K562 (cell line): ENCODE data around the gene ENO3. TPM values are rescaled to one million over a fixed set of nuclear protein-coding genes. Genes with fewer than 3 reads are reported as not detected.
A peak's percentile ranks its signal among the peaks of the same experiment; 100 is the strongest.

Experiments used
- ARHGAP35 ChIP-seq: fragments of 450-650 bp; IDR thresholded peaks from 2 replicates; pipeline ENCODE4 v1.6.1; 2018; ENCODE audit not compliant: partially characterized antibody
- CC2D1A ChIP-seq: fragments of 450-650 bp; IDR thresholded peaks from 2 replicates; pipeline ENCODE4 v1.6.1; 2017; ENCODE audit warnings: mild to moderate bottlenecking
- CHD1 ChIP-seq: fragments of 200-600 bp; sonication (generic); IDR thresholded peaks from one replicate; pipeline ENCODE4 v1.6.1; 2012; ENCODE audit warnings: mild to moderate bottlenecking, moderate library complexity, low read length, inconsistent platforms
- CTBP1 ChIP-seq: fragments of 450-650 bp; IDR thresholded peaks from 2 replicates; pipeline ENCODE4 v1.6.1; 2016; ENCODE audit warnings: borderline replicate concordance
- CTCF ChIP-seq, 3 experiments: IDR thresholded peaks in 2 of 3; conservative IDR thresholded peaks in 1 of 3; 2 replicates each; pipeline ENCODE4 v1.5.1; 2011 to 2012; ENCODE audit warnings: low read length in 3 of 3, mild to moderate bottlenecking in 3 of 3, control low read depth in 2 of 3, improper control_type of control experiment in 1 of 3, inconsistent platforms in 1 of 3, low read depth in 1 of 3, mixed read lengths in 1 of 3, moderate library complexity in 1 of 3; ENCODE audit not compliant: insufficient read depth in 2 of 3
- E2F8 ChIP-seq: fragments of 450-650 bp; IDR thresholded peaks from 2 replicates; pipeline ENCODE4 v1.7.1; 2018; ENCODE audit warnings: mild to moderate bottlenecking, low read depth; ENCODE audit not compliant: partially characterized antibody
- ETV5 ChIP-seq: sonication (generic); formaldehyde crosslinking; IDR thresholded peaks from 2 replicates; pipeline ENCODE4 v1.4.0; 2020; ENCODE audit warnings: low read depth, mild to moderate bottlenecking, missing genetic modification reagents
- KAT7 ChIP-seq: sonication (generic); formaldehyde crosslinking; IDR thresholded peaks from 2 replicates; pipeline ENCODE4 v1.8.0; 2022; ENCODE audit warnings: missing genetic modification reagents, mild to moderate bottlenecking, borderline replicate concordance
- MEIS2 ChIP-seq: fragments of 450-650 bp; IDR thresholded peaks from 2 replicates; pipeline ENCODE4 v1.6.1; 2014; ENCODE audit warnings: mild to moderate bottlenecking; ENCODE audit not compliant: partially characterized antibody
- NR2C2 ChIP-seq, 2 experiments: fragments of 200-800 bp in 1 of 2; sonication (Bioruptor generic) in 1 of 2; sonication (generic) in 1 of 2; formaldehyde crosslinking in 1 of 2; IDR thresholded peaks; 2 replicates each; pipeline versions ENCODE4 v1.6.1 to v1.8.0; 2016 to 2022; ENCODE audit warnings: mild to moderate bottlenecking in 1 of 2, missing compliant biosample characterization in 1 of 2, missing genetic modification characterization in 1 of 2, missing genetic modification reagents in 1 of 2
- PML ChIP-seq: IDR thresholded peaks from 2 replicates; pipeline ENCODE4 v1.6.1; 2012; ENCODE audit warnings: low read length, inconsistent platforms
- POLR2A ChIP-seq: fragments of 450-650 bp; conservative IDR thresholded peaks from 2 replicates; pipeline ENCODE4 v1.6.1; 2016
- SIN3B ChIP-seq: fragments of 450-650 bp; IDR thresholded peaks from 2 replicates; pipeline ENCODE4 v1.6.1; 2017; ENCODE audit warnings: low read depth, mild to moderate bottlenecking, moderate library complexity
- SUPT5H ChIP-seq: fragments of 450-650 bp; IDR thresholded peaks from 2 replicates; pipeline ENCODE4 v1.6.1; 2016
- ZNF398 ChIP-seq: fragments of 250-450 bp; sonication (Bioruptor Pico); IDR thresholded peaks from 2 replicates; pipeline ENCODE4 v1.8.0; 2021; ENCODE audit warnings: moderate library complexity, mild to moderate bottlenecking, inconsistent platforms
- ZNF644 ChIP-seq: fragments of 200-800 bp; sonication (Bioruptor generic); IDR thresholded peaks from 2 replicates; pipeline ENCODE4 v1.6.1; 2016; ENCODE audit warnings: low read depth, missing genetic modification characterization, missing compliant biosample characterization
- polyA plus RNA-seq, 8 experiments: library from polyadenylated mRNA; depleted of rRNA in 4 of 8; stranded (reverse) in 5 of 8; unstranded in 3 of 8; fragments of >200 nt; fragmentation: Nextera tagmentation in 2 of 8; fragmentation: Illumina TruSeq in 1 of 8; extraction: Ambion mirVana in 2 of 8; extraction: Trizol in 1 of 8; gene quantifications; 2 replicates each; pipeline versions ENCODE4 v1.2.1 to v1.2.3, GENCODE V29; 2011 to 2014; ENCODE audit warnings: inconsistent platforms in 1 of 8, missing spikeins in 1 of 8
- total RNA-seq, 7 experiments: library from RNA; depleted of rRNA in 6 of 7; stranded (reverse); fragments of >200 nt in 6 of 7; fragmentation: Illumina TruSeq in 2 of 7; extraction: Trizol in 2 of 7; gene quantifications; 2 replicates each; pipeline versions ENCODE4 v1.2.1 to v1.2.3, GENCODE V29; 2011 to 2021; ENCODE audit warnings: low replicate concordance in 1 of 7

ENO3 gene
- total and polyA plus RNA-seq, 9 of the 15 experiments (the other 6 are each of a cell fraction or from before 2014, with no cell fraction given) = 5.7 to 17.2 (median 9.9) TPM

GRCh38 chr17:4939796-4940554 lies 10.9 kb upstream of the ENO3 start, which contains the start of the genes RNF167 and SLC25A11 (continued):
- TF ChIP-seq ZNF644 (tag) (peak; percentile 66; the same call in 1 of the 2 replicates), CTBP1 (peak; percentile 93), KAT7 (CRISPR knock-in tag) (0 out of 2 replicates have a peak, but pooled peaks have one; percentile 53), SUPT5H (peak; percentile 74), PML (0 out of 2 replicates have a peak, but pooled peaks have one; percentile 9), MEIS2 (peak; percentile 85), NR2C2 (CRISPR knock-in tag; IDR thresholded peaks at IDR 0.05) (no peak), NR2C2 (tag; IDR thresholded peaks at IDR 0.05) (peak; percentile 62; the same call in 1 of the 2 replicates), POLR2A (peak; percentile 78), ARHGAP35 (peak; percentile 98), E2F8 (no peak), CTCF (IDR thresholded peaks at IDR 0.05 in 2 of 3, conservative IDR thresholded peaks at IDR 0.05 in 1 of 3; ENCODE audit: insufficient read depth in 2 of 3, low read depth in 1 of 3, low read length in 3 of 3) (peak in 1 of 3 experiments; percentile 21; a peak in 1 of 6 replicates), CC2D1A (0 out of 2 replicates have a peak, but pooled peaks have one; percentile 34), CHD1 (no peak), ETV5 (CRISPR knock-in tag) (peak; percentile 32; the same call in 1 of the 2 replicates), SIN3B (peak; percentile 60; the same call in 1 of the 2 replicates), ZNF398 (CRISPR knock-in tag) (no peak)
